T-cell (primary cell): Measurements from ENCODE around the gene FBXW12. TPM values are rescaled to one million over a fixed set of nuclear protein-coding genes. Genes with fewer than 3 reads are reported as not detected.

Experiments
- ATAC-seq, 4 experiments: fragments of 200-7000 bp in 3 of 4; fragments of 150-1000 bp in 1 of 4; cut with Tn5 transposase; replicated peaks in 1 of 4; 1 replicate in 3 of 4; 2 replicates in 1 of 4; pipeline ENCODE4 v1.10.0; 2021; ENCODE audit warnings: moderate library complexity in 3 of 4, mild to moderate bottlenecking in 2 of 4, moderate number of reproducible peaks in 1 of 4
- CTCF ChIA-PET, 2 donors: fragments of 300-600 bp; sonication (Branson Sonifier 250); formaldehyde crosslinking; loops; one replicate each; lab custom pipeline; 2022; ENCODE audit warnings: antibody characterized with exemption in 2 of 2; lab: Charles Lee
- POLR2A ChIA-PET, 2 donors: fragments of 300-600 bp; sonication (Branson Sonifier 250); formaldehyde crosslinking; loops; one replicate each; lab custom pipeline; 2022; ENCODE audit warnings: antibody characterized with exemption in 2 of 2; lab: Charles Lee
- DNase-seq, 35 experiments: peaks; one replicate each; pipeline versions ENCODE4 v3.0.0 to v3.0.0-alpha.2; 2013 to 2023
- H3K27ac ChIP-seq: one replicate; pipeline ENCODE4 v1.5.1; 2013; ENCODE audit warnings: low read length
- H3K27me3 ChIP-seq, 2 experiments: replicated peaks in 1 of 2; 1 replicate in 1 of 2; 2 replicates in 1 of 2; pipeline versions ENCODE4 v1.6.1 to v1.7.0; 2013; ENCODE audit warnings: low read length in 1 of 2, mixed read lengths in 1 of 2; ENCODE audit not compliant: control insufficient read depth in 2 of 2, insufficient read depth in 2 of 2; ENCODE audit errors: extremely low read depth in 1 of 2
- H3K36me3 ChIP-seq, 2 donors: 1 replicate in 1 of 2; 2 replicates in 1 of 2; pipeline versions ENCODE4 v1.6.1 to v1.7.0; 2013; ENCODE audit warnings: low read length in 1 of 2; ENCODE audit not compliant: control insufficient read depth in 2 of 2, insufficient read depth in 1 of 2; ENCODE audit errors: extremely low read depth in 1 of 2
- H3K4me1 ChIP-seq, 2 experiments: 1 replicate in 1 of 2; 2 replicates in 1 of 2; pipeline versions ENCODE4 v1.6.1 to v1.7.0; 2013; ENCODE audit warnings: low read length in 2 of 2, mixed read lengths in 1 of 2; ENCODE audit not compliant: insufficient read depth in 2 of 2, control insufficient read depth in 1 of 2; ENCODE audit errors: extremely low read depth in 1 of 2
- H3K4me3 ChIP-seq, 2 donors: 1 replicate in 1 of 2; 2 replicates in 1 of 2; pipeline versions ENCODE4 v1.5.1 to v1.7.0; 2013; ENCODE audit warnings: mild to moderate bottlenecking in 2 of 2, low read length in 1 of 2, moderate library complexity in 1 of 2; ENCODE audit not compliant: control insufficient read depth in 1 of 2; ENCODE audit errors: extremely low read depth in 1 of 2
- H3K9me3 ChIP-seq: 2 replicates; pipeline ENCODE4 v1.7.0; 2013
- H3K27ac Mint-ChIP-seq, 2 donors: one replicate each; pipeline ENCODE4 v1.8.0; 2020 to 2021; ENCODE audit warnings: mild to moderate bottlenecking in 2 of 2, mixed read lengths in 2 of 2
- H3K27me3 Mint-ChIP-seq, 2 donors: one replicate each; pipeline ENCODE4 v1.8.0; 2021 to 2022; ENCODE audit warnings: mixed read lengths in 2 of 2
- H3K36me3 Mint-ChIP-seq: one replicate; pipeline ENCODE4 v1.8.0; 2021; ENCODE audit warnings: mixed read lengths
- H3K4me1 Mint-ChIP-seq, 3 donors: one replicate each; pipeline ENCODE4 v1.8.0; 2020 to 2022; ENCODE audit warnings: mixed read lengths in 3 of 3, mild to moderate bottlenecking in 1 of 3
- H3K4me3 Mint-ChIP-seq, 3 donors: one replicate each; pipeline ENCODE4 v1.8.0; 2020 to 2022; ENCODE audit warnings: mild to moderate bottlenecking in 3 of 3, mixed read lengths in 3 of 3, moderate library complexity in 3 of 3
- H3K9me3 Mint-ChIP-seq, 3 donors: one replicate each; pipeline ENCODE4 v1.8.0; 2020 to 2022; ENCODE audit warnings: mixed read lengths in 3 of 3
- WGBS: methylation state at CpG from one replicate; pipeline ENCODE4 v1.1.5; 2013; ENCODE audit warnings: missing lambda C conversion rate; ENCODE audit not compliant: insufficient coverage; 5-methylcytosine and 5-hydroxymethylcytosine counted together
- total RNA-seq, 35 experiments: library from RNA in 6 of 35; stranded (reverse) in 6 of 35; fragments of 120-200 nt in 1 of 35; gene quantifications; one replicate each; pipeline versions ENCODE4 v1.2.1 to v1.2.4 and lab custom pipeline; 2013 to 2026

The FBXW12 gene
- total RNA-seq, 5 donors from 2014 or later (not counting 1 experiment from before 2014, with no cell fraction given) = not detected

- Histone ChIP-seq H3K27ac (no peak overlapping the region), H3K36me3 (no peaks in the 10 kb centered on the region), H3K9me3 (no peaks in the 10 kb centered on the region), H3K4me3 (no peak overlapping the region), H3K27me3 (peaks cover 0 to 8% of the 10 kb centered on the region in 2 experiments), H3K4me1 (peaks cover 0 to 3% of the 10 kb centered on the region in 2 experiments)
- no peaks in the 10 kb centered on the region for H3K36me3 Mint-ChIP-seq
- H3K4me1 Mint-ChIP-seq = no peaks in the 10 kb centered on the region
- CTCF ChIA-PET = no interaction called here
- no peak overlapping the region for H3K27ac Mint-ChIP-seq
- H3K4me3 Mint-ChIP-seq = no peak overlapping the region
- DNase-seq = no peak
- ATAC-seq = peak in 1 of 4 experiments; percentile 32
- no peaks in the 10 kb centered on the region for H3K27me3 Mint-ChIP-seq
- 100% methylated on average over 2 of the region's 3 CpGs for WGBS
- POLR2A ChIA-PET = no interaction called here
- no peaks in the 10 kb centered on the region for H3K9me3 Mint-ChIP-seq
Measured at GRCh38 chr3:48422272-48422671, 50.3 kb downstream of the FBXW12 start.

- POLR2A ChIA-PET = no interaction called here
- no peak overlapping the region for H3K4me3 ChIP-seq
Measured at GRCh38 chr3:48422681-48423080, 50.7 kb downstream of the FBXW12 start.

GRCh38 chr3:48423241-48423882 is 51.3 kb downstream of the FBXW12 start:
- ChIA-PET POLR2A (no interaction called here), CTCF (no interaction called here)
- no peak for ATAC-seq
- no peak overlapping the region for H3K4me3 Mint-ChIP-seq
- no peak overlapping the region for H3K4me3 ChIP-seq
- no peaks in the 10 kb centered on the region for H3K9me3 ChIP-seq
- WGBS = 91% methylated on average over 25 of the region's 25 CpGs
- no peak for DNase-seq
- no peaks in the 10 kb centered on the region for H3K9me3 Mint-ChIP-seq
- peaks cover 0 to 6% of the 10 kb centered on the region in 2 experiments for H3K4me1 ChIP-seq
- H3K36me3 ChIP-seq = no peaks in the 10 kb centered on the region
- H3K27me3 ChIP-seq = peaks cover 0 to 13% of the 10 kb centered on the region in 2 experiments
- H3K27me3 Mint-ChIP-seq = no peaks in the 10 kb centered on the region
- H3K27ac ChIP-seq = no peak overlapping the region
- H3K4me1 Mint-ChIP-seq = peaks cover 0 to 6% (median 0%) of the 10 kb centered on the region in 3 donors
- H3K27ac Mint-ChIP-seq = no peak overlapping the region
- no peaks in the 10 kb centered on the region for H3K36me3 Mint-ChIP-seq

More at GRCh38 chr3:48422681-48423080, 50.7 kb downstream of the FBXW12 start:
- Mint-ChIP-seq H3K4me1 (no peaks in the 10 kb centered on the region), H3K27me3 (no peaks in the 10 kb centered on the region), H3K4me3 (no peak overlapping the region), H3K36me3 (no peaks in the 10 kb centered on the region), H3K9me3 (no peaks in the 10 kb centered on the region), H3K27ac (no peak overlapping the region)
- Histone ChIP-seq H3K4me1 (peaks cover 0 to 3% of the 10 kb centered on the region in 2 experiments), H3K27ac (no peak overlapping the region), H3K36me3 (no peaks in the 10 kb centered on the region), H3K27me3 (peaks cover 0 to 8% of the 10 kb centered on the region in 2 experiments), H3K9me3 (no peaks in the 10 kb centered on the region)
- no peak for DNase-seq
- CTCF ChIA-PET = no interaction called here
- WGBS = 90% methylated on average over 8 of the region's 8 CpGs
- no peak for ATAC-seq

- Mint-ChIP-seq H3K9me3 (no peaks in the 10 kb centered on the region), H3K36me3 (no peaks in the 10 kb centered on the region), H3K27ac (no peak overlapping the region), H3K4me1 (peaks cover 0 to 6% (median 0%) of the 10 kb centered on the region in 3 donors), H3K4me3 (no peak overlapping the region), H3K27me3 (no peaks in the 10 kb centered on the region)
- H3K36me3 ChIP-seq = no peaks in the 10 kb centered on the region
- H3K27me3 ChIP-seq = peaks cover 0 to 16% of the 10 kb centered on the region in 2 experiments
- ChIA-PET CTCF (no interaction called here), POLR2A (no interaction called here)
- no peak overlapping the region for H3K27ac ChIP-seq
- H3K4me1 ChIP-seq = peaks cover 0 to 12% of the 10 kb centered on the region in 2 experiments
- no peak for DNase-seq
- no peak for ATAC-seq
- H3K9me3 ChIP-seq = no peaks in the 10 kb centered on the region
- no peak overlapping the region for H3K4me3 ChIP-seq
- 91% methylated on average over 21 of the region's 27 CpGs for WGBS
Measured at GRCh38 chr3:48423883-48424695, 52.1 kb downstream of the FBXW12 start.

GRCh38 chr3:48425281-48425812 is 53.3 kb downstream of the FBXW12 start:
- H3K4me1 Mint-ChIP-seq = peaks cover under 1 to 8% (median 5%) of the 10 kb centered on the region in 3 donors
- H3K36me3 Mint-ChIP-seq = no peaks in the 10 kb centered on the region
- no peaks in the 10 kb centered on the region for H3K9me3 Mint-ChIP-seq
- WGBS = 94% methylated on average over 9 of the region's 13 CpGs
- H3K27ac ChIP-seq = no peak overlapping the region
- no peaks in the 10 kb centered on the region for H3K27me3 Mint-ChIP-seq
- H3K27me3 ChIP-seq = peaks cover 0 to 19% of the 10 kb centered on the region in 2 experiments
- H3K9me3 ChIP-seq = no peaks in the 10 kb centered on the region
- DNase-seq (no peak), ATAC-seq (no peak)
- ChIA-PET POLR2A (no interaction called here), CTCF (no interaction called here)
- no peak overlapping the region for H3K4me3 ChIP-seq
- peaks cover 0 to 20% of the 10 kb centered on the region in 2 experiments for H3K4me1 ChIP-seq
- no peak overlapping the region for H3K4me3 Mint-ChIP-seq
- no peaks in the 10 kb centered on the region for H3K36me3 ChIP-seq
- no peak overlapping the region for H3K27ac Mint-ChIP-seq

- no peak overlapping the region for H3K4me3 ChIP-seq
- no peaks in the 10 kb centered on the region for H3K36me3 Mint-ChIP-seq
- H3K27me3 ChIP-seq = peaks cover 0 to 19% of the 10 kb centered on the region in 2 experiments
- ATAC-seq (no peak), DNase-seq (no peak)
- ChIA-PET POLR2A (no interaction called here), CTCF (no interaction called here)
- H3K27ac Mint-ChIP-seq = no peak overlapping the region
- H3K4me1 Mint-ChIP-seq = peaks cover 11 to 15% (median 11%) of the 10 kb centered on the region in 3 donors
- H3K27me3 Mint-ChIP-seq = no peaks in the 10 kb centered on the region
- no peak overlapping the region for H3K27ac ChIP-seq
- no peaks in the 10 kb centered on the region for H3K36me3 ChIP-seq
- no peaks in the 10 kb centered on the region for H3K9me3 Mint-ChIP-seq
- peaks cover 0 to 22% of the 10 kb centered on the region in 2 experiments for H3K4me1 ChIP-seq
- WGBS = 79% methylated on average over 7 of the region's 11 CpGs
- no peaks in the 10 kb centered on the region for H3K9me3 ChIP-seq
- no peak overlapping the region for H3K4me3 Mint-ChIP-seq
Measured at GRCh38 chr3:48426401-48426909, 54.4 kb downstream of the FBXW12 start.
